Stimulated activated CD4-positive, alpha-beta T cell treated with anti-CD3 and anti-CD28 coated beads, Interleukin-4, amount 100 ng/mL, for 48 hours (primary cell): ENCODE results near the gene TUBB6.

Source experiments
- DNase-seq, 2 donors: peaks; one replicate each; pipeline ENCODE4 v3.0.0-alpha.2; 2020; ENCODE audit warnings: low read depth in 2 of 2

Gene TUBB6

DNA sequence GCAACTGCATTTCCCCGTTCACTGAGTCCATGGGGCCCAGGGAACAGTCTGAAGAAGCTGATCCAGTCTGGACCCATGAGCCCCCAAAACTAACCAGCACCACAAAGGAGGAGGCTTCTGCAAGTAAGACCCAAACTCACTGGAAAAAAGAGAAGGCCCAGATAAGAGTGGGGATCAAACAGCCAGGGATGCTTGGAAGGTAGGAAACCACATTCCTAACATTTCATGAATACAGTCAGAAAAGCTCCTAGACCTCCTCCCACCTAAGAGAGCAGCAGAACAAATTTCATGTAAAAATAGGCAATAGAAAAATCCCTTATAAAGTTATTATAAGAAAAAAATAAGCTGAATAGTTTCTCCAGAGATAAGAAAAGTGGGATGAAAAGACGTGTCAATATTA, 30.3 kb downstream of the TUBB6 start:
- no peak for DNase-seq

DNA sequence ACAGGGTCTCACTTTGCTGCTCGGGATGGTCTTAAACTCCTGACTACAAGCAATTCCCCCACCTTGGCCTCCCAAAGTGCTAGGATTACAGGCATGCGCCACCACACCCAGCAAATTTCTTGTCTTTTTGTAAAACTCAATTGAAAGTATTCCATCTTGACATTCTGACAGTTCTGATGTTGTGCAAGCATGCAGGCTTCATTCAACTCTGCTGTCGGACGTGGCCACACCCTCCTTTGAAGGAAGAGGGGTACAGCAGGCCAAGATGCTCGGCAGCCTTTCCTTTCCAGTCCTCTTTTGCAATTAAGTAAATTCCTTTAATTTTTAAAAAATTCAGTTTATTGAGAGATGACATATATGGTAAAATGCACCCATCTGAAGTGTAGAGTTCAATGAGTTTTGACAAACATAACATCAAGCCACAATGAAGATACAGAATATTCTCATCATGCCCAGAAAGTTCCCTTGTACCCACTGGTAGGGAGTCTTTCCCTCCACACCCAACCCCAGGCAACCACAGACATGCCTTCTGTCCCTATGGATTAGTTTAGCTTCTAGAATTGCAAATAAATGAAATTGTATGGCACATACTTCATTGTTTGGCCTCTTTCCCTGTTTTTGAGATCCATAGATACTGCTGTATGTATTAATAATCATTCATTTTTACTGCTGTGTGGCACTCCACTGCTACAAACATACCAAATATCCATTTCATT, 33.1 kb downstream of the TUBB6 start:
- no peak for DNase-seq

DNA sequence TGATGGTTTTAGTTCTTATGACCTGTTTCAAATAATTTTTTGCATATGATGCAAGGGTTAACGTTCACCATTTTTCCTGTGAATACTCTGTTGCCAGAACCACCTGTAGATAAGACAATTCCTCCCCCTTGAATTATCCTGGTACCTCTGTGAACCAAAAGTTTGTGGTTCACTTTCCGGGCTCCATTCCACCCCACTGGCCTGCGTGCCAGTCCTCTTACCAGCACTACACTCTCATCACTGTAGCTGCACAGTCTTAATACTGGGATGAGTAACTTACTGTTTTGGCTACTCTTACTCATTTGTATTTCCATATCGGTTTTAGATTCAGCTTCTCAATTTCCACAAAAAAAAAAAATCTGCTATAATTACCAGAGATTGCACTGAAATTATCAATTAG, 34.6 kb downstream of the TUBB6 start:
- no peak for DNase-seq

DNA sequence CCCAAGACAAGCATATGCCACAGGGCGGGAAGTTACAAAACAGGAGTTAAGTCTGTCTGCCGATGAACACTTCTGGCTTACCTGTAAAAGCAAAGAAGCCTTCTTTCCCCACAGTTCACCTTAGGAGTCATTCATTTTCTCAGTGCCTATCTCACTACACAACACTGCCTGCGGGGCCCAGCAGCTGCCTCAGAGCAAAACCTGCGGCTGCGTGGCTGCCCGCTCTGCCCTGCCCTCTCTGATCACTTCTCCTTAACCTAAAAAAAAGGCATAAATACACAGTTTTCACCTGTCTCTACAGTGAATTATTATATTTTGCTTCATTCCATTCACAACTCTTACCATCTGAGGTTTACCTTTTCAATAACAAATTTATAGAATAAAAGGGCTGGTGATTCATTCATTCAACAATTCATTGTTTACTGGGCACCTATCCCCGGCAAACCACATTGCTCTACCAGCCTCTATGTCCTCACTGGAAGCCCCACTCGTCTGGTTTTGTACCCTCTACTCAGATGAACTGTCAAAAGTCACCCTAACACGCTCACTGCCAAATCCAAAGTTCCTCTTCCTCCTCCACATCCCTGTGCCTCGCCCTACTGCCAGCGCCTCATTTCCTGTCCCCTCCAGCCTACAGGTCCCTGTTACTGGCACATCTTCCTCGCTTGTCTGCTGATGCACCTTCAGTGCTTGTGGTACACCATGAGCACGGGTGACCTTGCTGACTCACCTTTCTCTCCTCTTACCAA, 37.6 kb downstream of the TUBB6 start:
- no peak for DNase-seq

DNA sequence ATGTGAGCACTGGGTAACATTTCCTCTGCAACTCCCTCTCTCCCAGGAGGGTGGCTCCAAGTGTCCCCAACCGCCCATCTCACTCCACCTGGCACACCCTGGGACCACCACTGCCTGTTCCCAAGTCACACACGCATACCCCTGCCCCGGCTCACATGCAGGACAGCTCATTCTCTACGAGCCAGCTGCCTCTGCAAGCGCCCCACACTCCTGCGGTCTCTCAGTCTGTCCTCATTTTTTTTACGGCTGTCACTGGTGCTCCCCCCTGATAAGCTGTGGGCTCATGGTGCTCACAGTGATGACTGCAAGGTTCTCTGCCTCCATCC, 38.2 kb downstream of the TUBB6 start:
- DNase-seq = no peak

DNA sequence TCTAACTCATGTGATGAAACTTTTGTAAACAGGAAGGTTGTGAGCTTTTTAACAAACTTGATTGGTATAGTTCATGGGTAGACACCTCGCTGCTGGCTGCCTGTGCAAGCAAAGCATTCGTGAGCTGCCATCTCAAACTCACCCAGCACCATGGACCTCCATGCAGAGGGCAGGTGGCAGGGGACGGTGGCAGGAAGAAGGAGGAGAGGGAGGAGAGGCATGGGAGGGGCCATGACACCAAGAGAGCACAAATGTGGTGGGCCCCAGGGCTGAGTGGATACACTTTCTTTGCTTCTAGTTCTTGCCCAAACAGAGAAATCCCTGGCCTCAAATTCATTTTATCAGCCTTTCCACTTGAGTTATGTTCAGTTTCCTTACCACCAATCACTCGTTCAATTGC, 39.9 kb downstream of the TUBB6 start:
- DNase-seq = no peak

DNA sequence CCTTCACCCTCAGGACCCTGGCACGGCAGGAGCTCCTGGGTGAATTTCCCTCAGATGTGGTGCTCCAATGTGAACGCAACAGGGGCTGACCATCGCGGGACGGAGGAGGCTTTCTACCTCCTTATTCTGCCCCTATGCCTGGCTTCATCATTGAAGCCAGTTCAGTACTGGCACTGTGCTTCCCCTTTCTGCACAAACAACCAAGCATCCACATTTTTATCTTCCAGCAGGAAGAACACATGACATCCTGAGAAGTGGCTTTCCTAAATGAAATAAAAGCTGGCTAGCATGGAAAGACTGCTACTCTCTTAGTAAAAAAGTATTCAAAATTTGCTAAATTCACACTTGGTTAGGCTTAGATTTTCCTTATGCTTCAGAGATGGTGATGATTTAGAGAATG, 44.1 kb downstream of the TUBB6 start:
- no peak for DNase-seq

DNA sequence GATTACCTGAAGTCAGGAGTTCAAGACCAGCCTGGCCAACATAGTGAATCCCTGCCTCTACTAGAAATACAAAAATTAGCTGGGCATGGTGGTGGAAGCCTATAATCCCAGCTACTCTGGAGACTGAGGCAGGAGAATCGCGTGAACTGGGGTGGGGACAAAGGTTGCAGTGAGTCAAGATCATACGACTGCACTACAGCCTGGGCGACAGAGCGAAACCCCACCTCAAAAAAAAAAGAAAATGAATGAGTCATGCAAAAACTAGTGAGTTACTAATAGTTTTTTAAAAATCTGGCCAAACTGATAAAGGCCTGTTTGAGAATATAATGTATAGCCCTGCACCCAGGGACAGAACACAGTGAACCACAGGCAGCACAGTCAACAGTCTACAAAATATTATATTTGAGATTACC, 51.5 kb downstream of the TUBB6 start:
- no peak for DNase-seq

DNA sequence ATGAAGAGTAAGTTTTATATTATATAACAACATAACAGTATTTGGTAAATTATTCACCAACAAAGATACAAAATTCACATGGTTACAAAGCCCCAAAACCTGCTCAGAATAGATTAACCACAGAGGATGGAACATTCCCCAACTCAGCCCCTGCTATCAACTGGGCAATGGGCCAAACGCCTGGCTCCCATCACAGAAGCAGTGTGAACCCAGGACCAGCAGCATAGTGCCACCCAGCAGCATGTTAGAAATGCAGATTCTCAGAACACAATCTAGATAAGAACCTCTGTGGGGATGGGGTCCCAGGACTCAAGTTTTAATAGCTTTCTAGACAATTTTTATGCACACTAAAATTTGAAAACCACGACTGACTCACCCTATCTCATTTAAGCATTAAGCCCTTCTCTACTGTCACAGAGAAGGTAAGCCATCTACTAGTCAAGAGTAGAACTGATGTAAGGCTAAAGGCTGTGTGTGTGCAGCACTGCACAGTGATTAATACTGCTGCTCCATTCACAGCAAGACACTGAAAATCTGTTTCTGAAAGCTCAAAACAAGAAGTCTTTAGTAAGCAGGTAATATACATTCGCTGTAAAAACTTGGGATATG, 53.8 kb downstream of the TUBB6 start:
- no peak for DNase-seq

DNA sequence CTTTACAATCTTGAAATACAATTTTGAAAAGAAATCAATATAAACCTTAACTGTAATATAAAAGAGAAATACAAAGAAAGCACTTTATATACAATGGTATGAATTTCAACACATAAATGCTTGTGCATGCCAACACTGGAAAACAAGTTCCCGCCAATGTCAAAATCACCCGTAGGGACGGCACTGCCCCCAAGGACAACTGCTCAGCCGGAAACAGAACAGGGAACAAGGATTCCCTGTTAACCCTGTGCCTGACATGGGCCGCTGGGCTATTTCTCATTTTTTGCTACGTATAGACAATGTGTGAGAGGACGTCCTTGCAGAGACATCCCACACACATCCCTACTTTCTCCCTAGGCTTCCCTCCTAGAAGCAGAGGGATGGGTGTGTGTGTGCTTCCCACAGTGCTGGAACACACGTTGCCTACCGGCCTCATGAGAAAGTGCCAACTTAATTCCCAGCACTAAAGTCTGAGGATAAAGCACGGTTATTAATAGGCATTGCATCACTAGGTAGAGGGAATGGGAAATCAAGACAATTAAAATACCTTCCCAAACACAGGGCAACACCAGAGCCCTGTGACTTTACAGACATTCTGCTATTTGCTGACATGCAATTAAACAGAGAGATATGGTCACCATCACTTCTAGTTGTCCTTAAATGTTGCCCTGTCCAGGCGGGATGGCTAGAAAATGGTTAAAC, 54.6 kb downstream of the TUBB6 start:
- DNase-seq = no peak

DNA sequence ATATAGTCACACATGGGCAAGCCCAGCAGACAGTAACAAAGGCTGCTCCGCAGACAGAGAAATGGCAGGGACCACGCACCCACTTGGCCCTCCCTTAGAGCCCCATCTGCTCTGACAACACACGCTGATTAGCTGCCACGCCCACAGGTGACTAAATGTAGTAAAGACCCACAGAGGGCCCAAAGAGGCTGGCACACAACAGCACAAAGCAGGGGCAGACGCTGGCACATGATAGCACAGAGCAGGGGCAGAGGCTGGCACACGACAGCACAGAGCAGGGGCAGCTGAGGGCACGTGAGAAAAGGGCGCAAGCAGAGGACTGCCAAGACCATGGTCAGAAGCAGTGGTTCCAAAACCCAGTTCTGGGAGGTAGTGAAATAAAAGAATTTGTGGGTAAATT, 58.3 kb downstream of the TUBB6 start:
- no peak for DNase-seq

DNA sequence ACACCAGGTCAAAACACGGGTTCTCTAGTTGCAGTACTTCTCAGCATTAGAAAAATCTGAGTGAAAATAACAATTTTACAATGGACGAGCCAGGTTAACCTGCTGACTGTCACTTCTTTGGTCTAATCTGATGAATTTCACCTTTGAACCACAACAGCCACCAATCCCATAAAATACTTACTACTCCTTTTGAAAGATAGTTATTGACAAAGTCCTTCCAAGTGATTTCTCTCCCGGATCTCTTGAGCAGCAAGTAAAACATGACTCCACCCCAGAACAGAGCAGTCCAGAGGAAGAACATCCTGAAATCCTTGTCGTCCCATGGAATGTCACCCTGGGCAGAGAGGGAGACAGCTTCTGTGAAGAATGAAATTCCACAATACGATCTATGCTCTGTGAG, 58.7 kb downstream of the TUBB6 start:
- DNase-seq = no peak

DNA sequence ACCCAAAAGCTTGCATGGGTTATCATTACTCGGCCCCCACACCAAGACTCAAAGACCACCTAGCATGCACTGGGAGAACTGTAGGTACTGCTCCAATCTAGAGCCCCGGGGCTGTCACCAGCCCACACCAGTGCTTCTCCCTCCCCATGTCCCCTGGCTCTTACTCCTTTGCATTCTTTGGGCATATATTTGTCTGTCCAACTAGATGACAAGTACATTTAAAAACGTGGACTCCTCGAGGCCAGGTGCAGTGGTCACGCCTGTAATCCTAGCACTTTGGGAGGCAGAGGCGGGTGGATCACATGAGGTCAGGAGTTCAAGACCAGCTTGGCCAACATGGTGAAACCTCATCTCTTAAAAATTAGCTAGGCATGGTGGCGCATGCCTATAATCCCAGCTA, 61.2 kb downstream of the TUBB6 start:
- no peak for DNase-seq

DNA sequence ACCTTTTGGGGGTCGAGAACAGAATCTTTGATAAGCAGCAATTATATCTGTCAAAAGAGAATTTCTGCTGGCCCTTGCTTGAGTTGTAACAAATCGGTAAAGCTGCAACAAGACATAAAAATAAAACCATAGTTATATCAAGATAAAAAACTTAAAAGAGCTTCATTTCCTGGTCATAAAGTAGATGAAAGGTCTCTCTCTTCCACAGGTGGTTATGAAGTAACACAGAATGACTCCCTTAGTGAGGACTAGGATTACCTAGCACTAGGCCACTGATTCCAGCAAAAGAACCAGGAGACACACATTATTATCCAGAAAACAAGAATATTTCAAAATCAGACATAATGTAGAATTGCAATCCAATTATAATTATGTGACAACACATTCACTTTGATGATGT, 63.5 kb downstream of the TUBB6 start:
- DNase-seq = no peak

DNA sequence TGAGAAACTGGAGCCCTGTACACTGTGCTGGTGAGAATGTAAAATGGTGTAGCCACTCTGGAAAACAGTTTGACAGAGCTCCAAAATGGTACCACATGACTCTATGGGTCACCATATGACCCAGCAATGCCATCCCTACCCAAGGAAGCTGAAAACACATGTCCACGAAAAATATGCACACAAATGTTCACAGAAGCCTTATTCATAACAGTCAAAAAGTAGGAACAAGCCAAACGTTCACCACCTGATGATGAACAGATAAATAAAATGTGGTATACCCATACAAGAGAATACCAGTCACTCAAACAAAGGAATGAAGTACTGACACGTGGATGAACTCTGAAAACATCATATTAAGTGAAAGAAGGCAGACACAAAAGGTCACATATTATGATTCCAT, 64.4 kb downstream of the TUBB6 start:
- no peak for DNase-seq

DNA sequence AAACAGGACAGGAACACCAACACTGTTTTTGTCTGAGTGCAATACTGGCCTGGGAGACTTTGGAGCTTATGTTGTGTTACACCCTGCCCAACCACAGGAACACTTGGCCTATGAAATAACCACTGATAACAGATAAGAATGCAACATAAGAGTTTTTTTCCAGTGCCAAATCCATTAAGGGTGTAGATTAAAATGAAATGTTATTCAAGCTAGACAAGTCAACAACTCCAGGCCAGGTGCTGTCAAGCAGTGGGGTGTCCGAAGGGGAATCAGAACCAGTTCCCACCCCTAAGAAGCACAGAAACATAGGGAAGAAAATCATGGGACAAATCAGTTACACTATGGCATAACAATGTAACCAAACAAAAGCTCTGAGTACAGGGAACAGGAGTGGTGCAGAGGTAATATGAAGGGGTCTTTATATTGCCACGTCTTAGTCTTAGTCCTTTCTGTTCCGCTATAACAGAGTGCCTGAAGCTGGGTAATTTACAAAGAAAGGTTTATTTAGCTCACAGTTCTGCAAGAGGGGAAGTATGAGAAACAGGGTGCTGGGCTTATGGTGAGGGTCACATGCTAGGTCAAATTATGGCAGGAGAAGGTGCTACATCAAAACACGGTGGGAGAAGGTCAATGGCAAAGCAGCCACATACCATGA, 65.2 kb downstream of the TUBB6 start:
- DNase-seq = no peak

DNA sequence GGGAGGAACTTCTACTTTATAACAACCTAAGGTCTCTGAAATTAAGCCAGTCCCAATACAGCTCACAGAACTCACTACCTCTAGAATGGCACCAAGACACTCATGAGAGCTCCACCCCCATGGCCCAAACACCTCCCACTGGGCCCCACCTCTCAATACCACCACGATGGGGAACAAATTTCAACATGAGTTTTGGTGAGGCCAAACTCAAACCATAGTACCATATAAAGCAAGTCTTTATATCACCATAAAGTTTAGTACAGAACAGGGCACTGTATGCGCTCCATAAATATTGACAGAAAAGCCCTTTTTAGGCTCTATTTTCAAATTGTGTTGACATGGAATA, 65.7 kb downstream of the TUBB6 start:
- no peak for DNase-seq

DNA sequence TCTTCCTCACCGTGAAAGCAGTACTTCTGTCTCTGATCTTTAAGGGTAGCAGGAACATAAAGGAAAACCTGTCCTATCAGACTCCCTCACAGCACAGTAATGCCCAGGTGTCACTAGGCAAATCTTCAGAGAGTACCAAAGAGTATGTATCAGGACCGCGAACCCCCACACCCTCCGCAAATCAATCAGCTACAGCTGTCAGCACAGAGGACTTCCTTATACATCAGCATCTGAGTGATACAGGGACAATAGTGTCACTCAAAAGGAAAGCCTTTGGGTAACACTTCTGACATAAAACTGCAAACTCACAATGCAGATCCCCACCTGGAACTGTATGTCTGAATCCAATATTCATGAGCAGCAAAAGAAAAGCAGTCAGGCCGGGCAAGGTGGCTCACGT, 66.4 kb downstream of the TUBB6 start:
- no peak for DNase-seq
